K562 treated with DMSO at 1 percent for 12 hours (cell line): ENCODE results near the gene TCEAL2. TPM values are rescaled to one million over a fixed set of nuclear protein-coding genes. Genes with fewer than 3 reads are reported as not detected.

Experiments
- total RNA-seq: library from RNA; unstranded; fragments of 300-600 nt; gene quantifications from 2 replicates; pipeline ENCODE4 v1.2.3, GENCODE V29; 2022; ENCODE audit not compliant: insufficient read depth

The TCEAL2 gene
- total RNA-seq, result not detected in 2 replicates

DNA sequence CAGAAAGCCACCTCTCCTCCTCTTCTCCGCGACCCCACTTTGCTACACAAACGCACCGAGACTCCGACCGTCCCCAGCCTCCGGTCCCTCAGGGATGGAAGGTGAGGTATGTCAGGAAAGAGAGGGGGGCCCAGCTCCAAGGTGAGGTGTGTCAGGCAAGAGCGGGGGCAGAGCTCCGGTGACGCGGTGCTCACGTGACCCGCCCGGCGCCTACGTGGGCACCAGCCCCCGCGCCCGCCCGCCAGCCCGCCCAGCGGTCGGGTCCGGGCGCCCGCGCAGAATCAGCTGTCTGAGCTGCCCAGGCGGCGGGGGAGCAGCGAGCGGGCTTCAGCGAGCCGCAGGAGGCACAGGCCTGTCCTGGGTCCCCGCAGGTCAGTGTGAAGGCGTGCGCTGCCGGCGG, at the start of gene TCEAL2:
Gene TCEAL2 (plus strand): TSS at position 244 of the 400 bp plus-strand sequence. CDS start 1,152 bp downstream, outside the sequence.

DNA sequence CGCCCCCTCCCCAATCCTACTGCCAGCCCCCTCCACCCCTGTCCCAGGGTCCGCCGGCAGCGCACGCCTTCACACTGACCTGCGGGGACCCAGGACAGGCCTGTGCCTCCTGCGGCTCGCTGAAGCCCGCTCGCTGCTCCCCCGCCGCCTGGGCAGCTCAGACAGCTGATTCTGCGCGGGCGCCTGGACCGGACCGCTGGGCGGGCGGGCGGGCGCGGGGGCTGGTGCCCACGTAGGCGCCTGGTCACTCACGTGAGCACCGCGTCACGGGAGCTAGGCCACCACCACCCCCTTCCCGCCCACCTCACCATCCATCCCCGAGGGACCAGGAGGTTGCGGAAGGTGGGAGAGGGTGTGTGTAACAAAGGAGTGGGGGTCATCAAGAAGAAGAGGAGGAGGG, 16.8 kb downstream of the TCEAL2 start, which contains the start of gene TCEAL6:
Gene TCEAL6 (minus strand): TSS at position 208 of the 400 bp plus-strand sequence.

GRCh38 chrX:102155806-102156179, 30.3 kb downstream of the TCEAL2 start, which contains the start of gene BEX5:
TSS of gene BEX5 (minus strand) at chrX:102155977. CDS start at chrX:102154265, 1,712 bp downstream.

Other genes starting within 250 kb of the TCEAL2 start
- 0.33 and 0.39 TPM in 2 replicates for gene ZMAT1, start 193.7 kb upstream of the TCEAL2 start, total RNA-seq
- not detected in 2 replicates for gene TCEAL6, start 16.8 kb downstream of the TCEAL2 start, total RNA-seq
- gene BEX5, start 30.3 kb downstream of the TCEAL2 start, total RNA-seq, result 5.1 and 5.6 TPM in 2 replicates
- gene TCP11X1, start 89.6 kb downstream of the TCEAL2 start, total RNA-seq, result not detected in 2 replicates
- 9.1 TPM in 1 of 2 replicates, not detected in the other for gene NXF2, start 121.5 kb downstream of the TCEAL2 start, total RNA-seq